Fibroblast of lung (primary cell): ENCODE results near the gene SPSB2. TPM values are rescaled to one million over a fixed set of nuclear protein-coding genes. Genes with fewer than 3 reads are reported as not detected.
A peak's percentile ranks its signal among the peaks of the same experiment; 100 is the strongest.
"Not testable (repeated sequence)": the region's sequence is repeated elsewhere in the genome, so short reads cannot be mapped to it uniquely, and the experiment has no call there.

ENCODE experiments used
- DNase-seq, 2 donors: peaks; one replicate each; pipeline versions ENCODE4 v3.0.0 to v3.0.0-alpha.2; 2010; ENCODE audit warnings: low read depth in 2 of 2
- H2AFZ ChIP-seq: 2 replicates; pipeline ENCODE4 v1.5.1; 2012; ENCODE audit warnings: low read length, control low read depth, inconsistent platforms
- H3K27ac ChIP-seq: 2 replicates; pipeline ENCODE4 v1.5.1; 2011; ENCODE audit warnings: low read length, control low read depth; ENCODE audit not compliant: insufficient read depth
- H3K27me3 ChIP-seq: 2 replicates; pipeline ENCODE4 v1.5.1; 2011; ENCODE audit warnings: mild to moderate bottlenecking, low read length; ENCODE audit not compliant: control insufficient read depth, insufficient read depth
- H3K36me3 ChIP-seq: 2 replicates; pipeline ENCODE4 v1.5.1; 2011; ENCODE audit warnings: low read length; ENCODE audit not compliant: control insufficient read depth, insufficient read depth
- H3K4me1 ChIP-seq: 2 replicates; pipeline ENCODE4 v1.5.1; 2011; ENCODE audit warnings: low read length; ENCODE audit not compliant: control insufficient read depth, insufficient read depth; ENCODE audit errors: extremely low read depth
- H3K4me2 ChIP-seq: 2 replicates; pipeline ENCODE4 v1.5.1; 2011; ENCODE audit warnings: low read length, control low read depth; ENCODE audit not compliant: insufficient read depth; ENCODE audit errors: extremely low read depth
- H3K4me3 ChIP-seq, 4 experiments: fragments of 200-600 bp in 1 of 4; sonication (generic) in 1 of 4; replicated peaks in 1 of 4; 2 replicates each; pipeline ENCODE4 v1.5.1; 2011 to 2016; ENCODE audit warnings: low read length in 4 of 4, low read depth in 3 of 4, mild to moderate bottlenecking in 3 of 4, control low read depth in 2 of 4, inconsistent platforms in 1 of 4, mixed read lengths in 1 of 4; ENCODE audit not compliant: insufficient read depth in 1 of 4; ENCODE audit errors: control extremely low read depth in 1 of 4
- H3K79me2 ChIP-seq: 2 replicates; pipeline ENCODE4 v1.5.1; 2012; ENCODE audit warnings: mild to moderate bottlenecking, low read length, inconsistent platforms; ENCODE audit not compliant: control insufficient read depth, insufficient read depth
- H3K9ac ChIP-seq: 2 replicates; pipeline ENCODE4 v1.5.1; 2011; ENCODE audit warnings: mild to moderate bottlenecking, low read length, control low read depth; ENCODE audit not compliant: insufficient read depth
- H3K9me3 ChIP-seq: 2 replicates; pipeline ENCODE4 v1.5.1; 2012; ENCODE audit warnings: low read depth, low read length; ENCODE audit not compliant: control insufficient read depth, insufficient read depth
- H4K20me1 ChIP-seq: 2 replicates; pipeline ENCODE4 v1.5.1; 2011; ENCODE audit warnings: low read length; ENCODE audit not compliant: control insufficient read depth, insufficient read depth; ENCODE audit errors: extremely low read depth
- CTCF ChIP-seq, 2 donors: IDR thresholded peaks in 1 of 2; conservative IDR thresholded peaks in 1 of 2; 1 replicate in 1 of 2; 2 replicates in 1 of 2; pipeline ENCODE4 v1.5.1; 2011 to 2012; ENCODE audit warnings: low read length in 2 of 2, control low read depth in 1 of 2, inconsistent platforms in 1 of 2, low read depth in 1 of 2, mild to moderate bottlenecking in 1 of 2
- EZH2 ChIP-seq: IDR thresholded peaks from 2 replicates; pipeline ENCODE4 v1.5.1; 2012; ENCODE audit warnings: low read length, control low read depth, mild to moderate bottlenecking; ENCODE audit errors: missing control alignments
- polyA plus RNA-seq, 2 donors: library from polyadenylated mRNA; depleted of rRNA in 1 of 2; stranded (reverse) in 1 of 2; unstranded in 1 of 2; fragments of >200 nt; gene quantifications; 2 replicates each; pipeline ENCODE4 v1.2.1, GENCODE V29; 2011 to 2012; ENCODE audit warnings: missing spikeins in 1 of 2
- total RNA-seq: library from RNA; depleted of rRNA; stranded (reverse); fragments of >200 nt; gene quantifications from 2 replicates; pipeline ENCODE4 v1.2.1, GENCODE V29; 2014

SPSB2 gene
- total and polyA plus RNA-seq, 2 donors (not counting 1 experiment from before 2014, with no cell fraction given), result 1.8 to 12.7 TPM

GRCh38 chr12:6896846-6897435 lies 23.8 kb upstream of the SPSB2 start:
- Histone ChIP-seq H3K27me3 (no peaks in the 10 kb centered on the region), H3K79me2 (no peaks in the 10 kb centered on the region), H3K4me2 (no peak overlapping the region), H3K4me3 (no peak overlapping the region), H4K20me1 (no peaks in the 10 kb centered on the region), H2AFZ (no peak overlapping the region), H3K4me1 (no peaks in the 10 kb centered on the region), H3K27ac (no peak overlapping the region), H3K9me3 (no peaks in the 10 kb centered on the region), H3K9ac (no peak overlapping the region), H3K36me3 (no peaks in the 10 kb centered on the region)
- DNase-seq, result peak in 1 of 2 donors; percentile 19
- TF ChIP-seq EZH2 (no peak), CTCF (conservative IDR thresholded peaks at IDR 0.05 in 1 of 2, IDR thresholded peaks at IDR 0.05 in 1 of 2; ENCODE audit: low read depth in 1 of 2, low read length in 2 of 2) (no peak)

- Histone ChIP-seq H3K27ac (no peak overlapping the region), H3K27me3 (no peaks in the 10 kb centered on the region), H3K9me3 (no peaks in the 10 kb centered on the region), H3K36me3 (no peaks in the 10 kb centered on the region), H3K4me2 (no peak overlapping the region), H2AFZ (no peak overlapping the region), H4K20me1 (no peaks in the 10 kb centered on the region), H3K79me2 (no peaks in the 10 kb centered on the region), H3K9ac (no peak overlapping the region), H3K4me1 (no peaks in the 10 kb centered on the region), H3K4me3 (no peak overlapping the region)
- DNase-seq, result no peak
- TF ChIP-seq EZH2, result no peak
- TF ChIP-seq CTCF (conservative IDR thresholded peaks at IDR 0.05 in 1 of 2, IDR thresholded peaks at IDR 0.05 in 1 of 2; ENCODE audit: low read depth in 1 of 2, low read length in 2 of 2), result no peak
Observed at GRCh38 chr12:6894321-6894720, 21.2 kb upstream of the SPSB2 start.

GRCh38 chr12:6892683-6893082 lies 19.6 kb upstream of the SPSB2 start:
- H4K20me1 ChIP-seq, H3K27ac ChIP-seq, H3K4me3 ChIP-seq, H3K4me1 ChIP-seq, H3K9me3 ChIP-seq, H3K27me3 ChIP-seq, DNase-seq, H3K79me2 ChIP-seq, H3K4me2 ChIP-seq, H2AFZ ChIP-seq, H3K9ac ChIP-seq, H3K36me3 ChIP-seq: not testable (repeated sequence)
